SK-N-SH treated with all-trans-retinoic acid at 6 μM for 48 hours (cell line): ENCODE data around the gene DDX52.
"Not testable (repeated sequence)": the region's sequence is repeated elsewhere in the genome, so short reads cannot be mapped to it uniquely, and the experiment has no call there.

Experiments
- ATAC-seq: fragments of 200-7000 bp; cut with Tn5 transposase; 3 replicates; pipeline ENCODE4 v1.9.1; 2020; ENCODE audit warnings: mild to moderate bottlenecking, moderate library complexity
- ARNTL ChIP-seq: fragments of 450-650 bp; formaldehyde crosslinking; IDR thresholded peaks from 2 replicates; pipeline ENCODE4 v1.5.0; 2020; ENCODE audit warnings: low read depth, mild to moderate bottlenecking, moderate library complexity, borderline replicate concordance
- BACH2 ChIP-seq: fragments of 250-450 bp; sonication (Bioruptor Pico); IDR thresholded peaks from 2 replicates; pipeline ENCODE4 v1.9.0; 2021; ENCODE audit warnings: mild to moderate bottlenecking, borderline replicate concordance
- CREB5 ChIP-seq: fragments of 250-450 bp; sonication (Bioruptor Pico); IDR thresholded peaks from 2 replicates; pipeline ENCODE4 v1.5.1; 2020; ENCODE audit warnings: low read depth, mild to moderate bottlenecking, moderate library complexity
- CSDC2 ChIP-seq: fragments of 250-450 bp; sonication (Bioruptor Pico); IDR thresholded peaks from 2 replicates; pipeline ENCODE4 v1.5.0; 2020; ENCODE audit warnings: mild to moderate bottlenecking, moderate library complexity
- CSRNP3 ChIP-seq: fragments of 250-450 bp; sonication (Bioruptor Pico); IDR thresholded peaks from 2 replicates; pipeline ENCODE4 v1.5.1; 2021; ENCODE audit warnings: mild to moderate bottlenecking, moderate library complexity
- ESRRG ChIP-seq: fragments of 250-450 bp; sonication (Bioruptor Pico); IDR thresholded peaks from 2 replicates; pipeline ENCODE4 v1.6.1; 2021; ENCODE audit warnings: mild to moderate bottlenecking
- GLIS3 ChIP-seq: fragments of 250-450 bp; sonication (Bioruptor Pico); IDR thresholded peaks from 2 replicates; pipeline ENCODE4 v1.5.0; 2020; ENCODE audit warnings: mild to moderate bottlenecking, moderate library complexity
- ISL1 ChIP-seq: fragments of 250-450 bp; sonication (Bioruptor Pico); IDR thresholded peaks from 2 replicates; pipeline ENCODE4 v2.1.2; 2022; ENCODE audit warnings: mild to moderate bottlenecking, moderate library complexity
- OSR1 ChIP-seq: fragments of 250-450 bp; sonication (Bioruptor Pico); IDR thresholded peaks from 2 replicates; pipeline ENCODE4 v1.8.0; 2022; ENCODE audit warnings: moderate library complexity, mild to moderate bottlenecking, inconsistent platforms
- POU6F1 ChIP-seq: fragments of 250-450 bp; sonication (Bioruptor Pico); IDR thresholded peaks from 2 replicates; pipeline ENCODE4 v1.8.0; 2021; ENCODE audit warnings: low read depth, mild to moderate bottlenecking, moderate library complexity, borderline replicate concordance
- PPARA ChIP-seq: fragments of 250-450 bp; sonication (Bioruptor Pico); IDR thresholded peaks from 2 replicates; pipeline ENCODE4 v1.5.0; 2020; ENCODE audit warnings: mild to moderate bottlenecking, borderline replicate concordance
- RARB ChIP-seq: fragments of 250-450 bp; sonication (Bioruptor Pico); IDR thresholded peaks from 2 replicates; pipeline ENCODE4 v1.8.0; 2021; ENCODE audit warnings: mild to moderate bottlenecking, moderate library complexity
- SNAI2 ChIP-seq: fragments of 250-450 bp; sonication (Bioruptor Pico); IDR thresholded peaks from 2 replicates; pipeline ENCODE4 v1.5.0; 2020; ENCODE audit warnings: mild to moderate bottlenecking, moderate library complexity
- TCF4 ChIP-seq: fragments of 250-450 bp; sonication (Bioruptor Pico); IDR thresholded peaks from 2 replicates; pipeline ENCODE4 v1.8.0; 2021; ENCODE audit warnings: mild to moderate bottlenecking, moderate library complexity, borderline replicate concordance
- TOX ChIP-seq: fragments of 250-450 bp; sonication (Bioruptor Pico); IDR thresholded peaks from 2 replicates; pipeline ENCODE4 v1.8.0; 2021; ENCODE audit warnings: mild to moderate bottlenecking, moderate library complexity, borderline replicate concordance
- TSHZ2 ChIP-seq: fragments of 250-450 bp; sonication (Bioruptor Pico); IDR thresholded peaks from 2 replicates; pipeline ENCODE4 v1.5.0; 2020; ENCODE audit warnings: mild to moderate bottlenecking, moderate library complexity
- ZFP3 ChIP-seq: fragments of 250-450 bp; sonication (Bioruptor Pico); IDR thresholded peaks from 2 replicates; pipeline ENCODE4 v1.5.0; 2020; ENCODE audit warnings: mild to moderate bottlenecking, moderate library complexity
- ZFP30 ChIP-seq: fragments of 450-650 bp; formaldehyde crosslinking; IDR thresholded peaks from 2 replicates; pipeline ENCODE4 v1.5.0; 2022; ENCODE audit warnings: mild to moderate bottlenecking, moderate library complexity
- ZNF70 ChIP-seq: fragments of 450-650 bp; formaldehyde crosslinking; IDR thresholded peaks from 2 replicates; pipeline ENCODE4 v1.5.0; 2020; ENCODE audit warnings: mild to moderate bottlenecking, moderate library complexity
- ZNF8 ChIP-seq: fragments of 450-650 bp; formaldehyde crosslinking; IDR thresholded peaks from 2 replicates; pipeline ENCODE4 v1.5.0; 2020; ENCODE audit warnings: mild to moderate bottlenecking, moderate library complexity

The DDX52 gene

GRCh38 chr17:37642681-37643080 is 565 bp downstream of the DDX52 start (continued):
- TF ChIP-seq CREB5 (no peak), ESRRG (CRISPR knock-in tag) (no peak), OSR1 (CRISPR knock-in tag) (no peak)

- TF ChIP-seq CSRNP3 (CRISPR knock-in tag) (no peak), ZFP30 (no peak), TOX (CRISPR knock-in tag) (no peak), RARB (no peak), POU6F1 (CRISPR knock-in tag) (no peak), CREB5 (no peak), ESRRG (CRISPR knock-in tag) (no peak), ZFP3 (no peak), OSR1 (CRISPR knock-in tag) (no peak), ISL1 (CRISPR knock-in tag) (no peak), TSHZ2 (CRISPR knock-in tag) (no peak), GLIS3 (CRISPR knock-in tag) (no peak), ZNF8 (no peak), TCF4 (CRISPR knock-in tag) (no peak), CSDC2 (CRISPR knock-in tag) (no peak), PPARA (CRISPR knock-in tag) (no peak)
- TF ChIP-seq, all 23 proteins: peak for 0
- ATAC-seq: no peak
Measured at GRCh38 chr17:37640015-37640414, 3.2 kb downstream of the DDX52 start.

- TF ChIP-seq GLIS3 (CRISPR knock-in tag) (no peak), CSDC2 (CRISPR knock-in tag) (no peak), ZNF70 (CRISPR knock-in tag) (no peak), ISL1 (CRISPR knock-in tag) (no peak), PPARA (CRISPR knock-in tag) (no peak), ARNTL (CRISPR knock-in tag) (no peak), RARB (no peak), ZNF8 (no peak), TOX (CRISPR knock-in tag) (no peak), ESRRG (CRISPR knock-in tag) (no peak), BACH2 (CRISPR knock-in tag) (no peak), OSR1 (CRISPR knock-in tag) (no peak), ZFP3 (no peak), SNAI2 (CRISPR knock-in tag) (no peak), CREB5 (no peak)
Measured at GRCh38 chr17:37637956-37638355, 5.3 kb downstream of the DDX52 start.

GRCh38 chr17:37616430-37616829 is 26.8 kb downstream of the DDX52 start:
- not testable (repeated sequence) for ATAC-seq

More at GRCh38 chr17:37637956-37638355, 5.3 kb downstream of the DDX52 start:
- ATAC-seq: no peak
